CD14-positive monocyte (primary cell): ENCODE data around the gene IRAG1. TPM values are rescaled to one million over a fixed set of nuclear protein-coding genes. Genes with fewer than 3 reads are reported as not detected.
A peak's percentile ranks its signal among the peaks of the same experiment; 100 is the strongest.

Source experiments
- DNase-seq, 3 donors: peaks; one replicate each; pipeline ENCODE4 v3.0.0-alpha.2; 2011 to 2022
- H2AFZ ChIP-seq: 2 replicates; pipeline ENCODE4 v1.6.0; 2012; ENCODE audit warnings: mild to moderate bottlenecking, low read depth, low read length, inconsistent platforms; ENCODE audit not compliant: insufficient read depth, poor library complexity, severe bottlenecking
- H3K27ac ChIP-seq, 2 donors: 1 replicate in 1 of 2; 2 replicates in 1 of 2; pipeline ENCODE4 v1.5.1; 2012 to 2013; ENCODE audit warnings: low read length in 2 of 2, control low read depth in 1 of 2, inconsistent platforms in 1 of 2, low read depth in 1 of 2, mild to moderate bottlenecking in 1 of 2
- H3K27me3 ChIP-seq, 2 donors: one replicate each; pipeline versions ENCODE4 v1.6.0 to v1.6.1; 2011 to 2013; ENCODE audit warnings: low read length in 2 of 2; ENCODE audit not compliant: control insufficient read depth in 2 of 2, insufficient read depth in 2 of 2
- H3K36me3 ChIP-seq, 2 donors: replicated peaks in 1 of 2; 1 replicate in 1 of 2; 2 replicates in 1 of 2; pipeline versions ENCODE4 v1.5.1 to v1.6.1; 2012 to 2013; ENCODE audit warnings: low read length in 2 of 2, control low read depth in 1 of 2, inconsistent platforms in 1 of 2, mild to moderate bottlenecking in 1 of 2; ENCODE audit not compliant: insufficient read depth in 2 of 2, control insufficient read depth in 1 of 2
- H3K4me1 ChIP-seq, 2 donors: 1 replicate in 1 of 2; 2 replicates in 1 of 2; pipeline versions ENCODE4 v1.5.1 to v1.6.1; 2012 to 2013; ENCODE audit warnings: low read length in 2 of 2, control low read depth in 1 of 2, inconsistent platforms in 1 of 2, mild to moderate bottlenecking in 1 of 2, moderate library complexity in 1 of 2; ENCODE audit not compliant: insufficient read depth in 2 of 2, control insufficient read depth in 1 of 2
- H3K4me2 ChIP-seq: replicated peaks from 2 replicates; pipeline ENCODE3; 2012; ENCODE audit warnings: low read length, moderate library complexity, mild to moderate bottlenecking; ENCODE audit not compliant: poor library complexity, severe bottlenecking; ENCODE audit errors: extremely low read depth
- H3K4me3 ChIP-seq, 3 experiments: fragments of 200-600 bp in 1 of 3; sonication (generic) in 1 of 3; replicated peaks in 1 of 3; 1 replicate in 2 of 3; 2 replicates in 1 of 3; pipeline ENCODE4 v1.5.1; 2011 to 2013; ENCODE audit warnings: low read length in 3 of 3, mild to moderate bottlenecking in 3 of 3, control low read depth in 2 of 3, low read depth in 2 of 3, inconsistent platforms in 1 of 3, moderate library complexity in 1 of 3
- H3K79me2 ChIP-seq: 2 replicates; pipeline ENCODE4 v1.6.0; 2012; ENCODE audit warnings: mild to moderate bottlenecking, control low read depth, inconsistent platforms, low read length, moderate library complexity; ENCODE audit not compliant: insufficient read depth
- H3K9ac ChIP-seq: 2 replicates; pipeline ENCODE4 v1.6.0; 2017; ENCODE audit warnings: low read length, mild to moderate bottlenecking; ENCODE audit not compliant: insufficient read depth, poor library complexity, severe bottlenecking
- H3K9me3 ChIP-seq, 2 donors: replicated peaks in 1 of 2; 1 replicate in 1 of 2; 2 replicates in 1 of 2; pipeline versions ENCODE4 v1.5.1 to v1.6.1; 2012 to 2013; ENCODE audit warnings: low read length in 2 of 2, control low read depth in 1 of 2; ENCODE audit not compliant: control insufficient read depth in 1 of 2, insufficient read depth in 1 of 2
- H4K20me1 ChIP-seq: 2 replicates; pipeline ENCODE4 v1.6.0; 2012; ENCODE audit warnings: mild to moderate bottlenecking, low read length, control low read depth, moderate library complexity; ENCODE audit not compliant: insufficient read depth
- H3K27ac Mint-ChIP-seq, 7 donors: one replicate each; pipeline ENCODE4 v1.8.0; 2020; ENCODE audit warnings: mild to moderate bottlenecking in 7 of 7, mixed read lengths in 7 of 7, moderate library complexity in 6 of 7, inconsistent platforms in 2 of 7
- H3K27me3 Mint-ChIP-seq, 3 donors: one replicate each; pipeline ENCODE4 v1.8.0; 2021 to 2022; ENCODE audit warnings: low read depth in 3 of 3, mild to moderate bottlenecking in 3 of 3, mixed read lengths in 3 of 3, moderate library complexity in 3 of 3, inconsistent platforms in 1 of 3
- H3K36me3 Mint-ChIP-seq, 2 donors: one replicate each; pipeline ENCODE4 v1.8.0; 2020; ENCODE audit warnings: mixed read lengths in 2 of 2, inconsistent platforms in 1 of 2, mild to moderate bottlenecking in 1 of 2
- H3K4me1 Mint-ChIP-seq: one replicate; pipeline ENCODE4 v1.8.0; 2020; ENCODE audit warnings: mild to moderate bottlenecking, mixed read lengths
- H3K4me3 Mint-ChIP-seq, 2 donors: one replicate each; pipeline ENCODE4 v1.8.0; 2020; ENCODE audit warnings: mild to moderate bottlenecking in 2 of 2, mixed read lengths in 2 of 2, moderate library complexity in 1 of 2
- H3K9me3 Mint-ChIP-seq, 7 donors: one replicate each; pipeline ENCODE4 v1.8.0; 2020 to 2022; ENCODE audit warnings: mixed read lengths in 7 of 7, mild to moderate bottlenecking in 6 of 7, moderate library complexity in 6 of 7, inconsistent platforms in 2 of 7
- WGBS: methylation state at CpG from one replicate; pipeline ENCODE4 v1.1.5; 2013; ENCODE audit warnings: missing lambda C conversion rate; ENCODE audit not compliant: insufficient coverage; 5-methylcytosine and 5-hydroxymethylcytosine counted together
- intact Hi-C, 2 donors: fragments of 100-400 bp; cut with micrococcal nuclease; formaldehyde crosslinking; loops; one replicate each; pipeline versions ENCODE4 v1.15.0 to v1.15.1; 2023
- polyA plus RNA-seq, 3 donors: library from polyadenylated mRNA; depleted of rRNA in 1 of 3; unstranded in 2 of 3; stranded (reverse) in 1 of 3; fragments of 300-500 nt in 2 of 3; fragments of >200 nt in 1 of 3; fragmentation: Illumina TruSeq in 2 of 3; gene quantifications; 1 replicate in 2 of 3; 2 replicates in 1 of 3; pipeline ENCODE4 v1.2.3, GENCODE V29; 2012 to 2021
- TF ChIP-seq, protein P1 (sequence below): fragments of 200-600 bp; IDR thresholded peaks from one replicate; pipeline ENCODE4 v1.8.0; 2022; ENCODE audit warnings: antibody characterized with exemption, mild to moderate bottlenecking

Gene IRAG1
- polyA plus RNA-seq, 3 donors: 3.0 to 4.9 (median 3.3) TPM

DNA sequence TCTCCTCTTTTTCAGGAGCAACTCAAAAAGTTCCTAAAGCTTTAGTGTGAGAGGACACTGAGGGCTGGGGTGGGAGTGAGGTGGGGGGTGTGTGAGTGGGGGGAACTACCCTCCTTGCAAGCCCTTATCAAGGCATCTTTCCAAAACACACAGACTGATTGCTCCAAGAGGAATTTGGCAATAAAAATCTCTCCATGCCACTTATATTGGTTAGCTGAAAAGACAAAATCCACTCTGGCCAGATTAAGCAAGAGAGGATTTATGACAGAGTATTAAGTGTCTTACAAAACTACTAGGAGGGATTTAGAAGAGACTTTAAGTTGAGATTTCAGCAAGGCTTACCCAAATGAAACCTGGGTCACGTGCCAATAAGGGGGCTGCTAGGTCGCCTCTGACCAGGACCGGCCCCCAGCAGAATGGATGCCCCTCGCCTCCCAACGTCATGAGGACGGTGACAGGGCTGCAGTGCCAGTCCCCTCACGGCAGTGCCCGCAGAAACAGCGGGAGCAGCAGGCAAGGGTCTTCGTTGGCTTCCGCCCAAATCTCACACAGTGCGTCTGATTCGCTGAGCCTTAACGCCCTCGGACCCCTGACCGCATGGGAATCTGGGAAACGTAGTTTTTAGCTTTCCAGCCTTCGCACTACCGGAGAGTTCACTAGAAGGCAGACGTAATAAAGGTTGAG, 35.4 kb upstream of the IRAG1 start:
- TF ChIP-seq, protein P1, sequence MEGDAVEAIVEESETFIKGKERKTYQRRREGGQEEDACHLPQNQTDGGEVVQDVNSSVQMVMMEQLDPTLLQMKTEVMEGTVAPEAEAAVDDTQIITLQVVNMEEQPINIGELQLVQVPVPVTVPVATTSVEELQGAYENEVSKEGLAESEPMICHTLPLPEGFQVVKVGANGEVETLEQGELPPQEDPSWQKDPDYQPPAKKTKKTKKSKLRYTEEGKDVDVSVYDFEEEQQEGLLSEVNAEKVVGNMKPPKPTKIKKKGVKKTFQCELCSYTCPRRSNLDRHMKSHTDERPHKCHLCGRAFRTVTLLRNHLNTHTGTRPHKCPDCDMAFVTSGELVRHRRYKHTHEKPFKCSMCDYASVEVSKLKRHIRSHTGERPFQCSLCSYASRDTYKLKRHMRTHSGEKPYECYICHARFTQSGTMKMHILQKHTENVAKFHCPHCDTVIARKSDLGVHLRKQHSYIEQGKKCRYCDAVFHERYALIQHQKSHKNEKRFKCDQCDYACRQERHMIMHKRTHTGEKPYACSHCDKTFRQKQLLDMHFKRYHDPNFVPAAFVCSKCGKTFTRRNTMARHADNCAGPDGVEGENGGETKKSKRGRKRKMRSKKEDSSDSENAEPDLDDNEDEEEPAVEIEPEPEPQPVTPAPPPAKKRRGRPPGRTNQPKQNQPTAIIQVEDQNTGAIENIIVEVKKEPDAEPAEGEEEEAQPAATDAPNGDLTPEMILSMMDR: no peak
- no peak overlapping the region for H3K4me2 ChIP-seq
- 92% methylated on average over 13 of the region's 20 CpGs for WGBS

DNA sequence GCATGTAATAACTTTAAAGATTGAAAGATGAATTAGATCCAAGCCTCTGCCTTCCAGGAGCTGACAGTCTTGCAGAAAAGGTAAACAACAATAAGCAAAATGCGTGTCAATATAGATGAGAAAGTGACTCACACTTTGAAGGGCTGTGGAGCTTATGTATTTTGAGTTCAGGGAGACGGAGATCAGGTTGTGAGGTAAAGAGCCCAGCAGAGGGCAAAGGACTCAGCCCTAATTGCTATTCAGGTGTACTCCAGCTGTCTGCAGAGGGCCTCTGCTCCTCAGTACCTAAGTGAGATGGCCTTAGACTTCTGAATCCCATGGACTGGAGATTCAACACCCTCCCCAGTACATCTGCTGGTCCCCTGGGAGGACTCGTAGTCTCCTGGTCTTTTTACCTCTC, 34.6 kb upstream of the IRAG1 start:
- H2AFZ ChIP-seq: no peak overlapping the region
- H3K79me2 ChIP-seq: no peaks in the 10 kb centered on the region
- 96% methylated on average over 3 of the region's 3 CpGs for WGBS
- no peak for DNase-seq
- H3K36me3 ChIP-seq: no peaks in the 10 kb centered on the region
- H3K9ac ChIP-seq: no peak overlapping the region
- intact Hi-C loops: loop anchor here in 1 of 2 donors (10.0 kb wide), 1 partner anchor 53 kb away; no protein-coding TSS in a partner anchor
- peaks cover 36 to 45% of the 10 kb centered on the region in 2 donors for H3K4me1 ChIP-seq
- no peak overlapping the region for H3K4me2 ChIP-seq
- peaks cover 23 to 39% of the 10 kb centered on the region in 2 donors for H3K27me3 ChIP-seq
- H3K27ac Mint-ChIP-seq: no peak overlapping the region
- peaks cover 7 to 25% (median 18%) of the 10 kb centered on the region in 7 donors for H3K9me3 Mint-ChIP-seq
- TF ChIP-seq, protein P1: no peak
- peaks cover 50 to 73% (median 57%) of the 10 kb centered on the region in 3 donors for H3K27me3 Mint-ChIP-seq
- H3K9me3 ChIP-seq: peaks cover 5 to 10% of the 10 kb centered on the region in 2 donors
- H3K4me1 Mint-ChIP-seq: peaks cover 41% of the 10 kb centered on the region
- no peaks in the 10 kb centered on the region for H4K20me1 ChIP-seq
- H3K36me3 Mint-ChIP-seq: peaks cover 23 to 28% of the 10 kb centered on the region in 2 donors
- H3K27ac ChIP-seq: no peak overlapping the region
- H3K4me3 ChIP-seq: no peak overlapping the region
- peak overlapping the region in 1 of 2 donors; percentile 69 for H3K4me3 Mint-ChIP-seq

More for the DNA sequence above, 35.4 kb upstream of the IRAG1 start:
- Histone ChIP-seq H3K27me3 (peaks cover 19 to 33% of the 10 kb centered on the region in 2 donors), H4K20me1 (no peaks in the 10 kb centered on the region), H3K9me3 (peaks cover 5 to 10% of the 10 kb centered on the region in 2 donors), H3K4me1 (peaks cover 36 to 45% of the 10 kb centered on the region in 2 donors), H3K27ac (no peak overlapping the region), H3K79me2 (no peaks in the 10 kb centered on the region), H3K36me3 (no peaks in the 10 kb centered on the region), H3K9ac (no peak overlapping the region), H2AFZ (no peak overlapping the region), H3K4me3 (no peak overlapping the region)
- H3K9me3 Mint-ChIP-seq: peaks cover 7 to 27% (median 18%) of the 10 kb centered on the region in 7 donors
- no peak for DNase-seq
- H3K4me3 Mint-ChIP-seq: peak overlapping the region in 1 of 2 donors; percentile 69
- peaks cover 43 to 65% (median 50%) of the 10 kb centered on the region in 3 donors for H3K27me3 Mint-ChIP-seq
- H3K27ac Mint-ChIP-seq: peak overlapping the region in 1 of 7 donors; percentile 23
- peaks cover 38% of the 10 kb centered on the region for H3K4me1 Mint-ChIP-seq
- intact Hi-C loops: loop anchor here in 1 of 2 donors (10.0 kb wide), 1 partner anchor 54 kb away; no protein-coding TSS in a partner anchor
- peaks cover 23 to 27% of the 10 kb centered on the region in 2 donors for H3K36me3 Mint-ChIP-seq
